GM19043 (cell line): ENCODE measurements around the gene ABCF1.
A peak's percentile ranks its signal among the peaks of the same experiment; 100 is the strongest.

Experiments used
- ATAC-seq: cut with Tn5 transposase; IDR thresholded peaks from one replicate; pipeline ENCODE4 v1.9.1; 2021; ENCODE audit warnings: low read depth; ENCODE audit not compliant: unreplicated experiment

ABCF1 gene

GRCh38 chr6:30617565-30618269 lies 46.5 kb downstream of the ABCF1 start, which contains the start of gene MRPS18B:
Gene MRPS18B (plus strand): TSS chr6:30617840. CDS start chr6:30617866, 26 bp downstream.
- peak; percentile 68 for ATAC-seq

- no peak for ATAC-seq
Measured at GRCh38 chr6:30618270-30618797, 47.1 kb downstream of the ABCF1 start.

DNA sequence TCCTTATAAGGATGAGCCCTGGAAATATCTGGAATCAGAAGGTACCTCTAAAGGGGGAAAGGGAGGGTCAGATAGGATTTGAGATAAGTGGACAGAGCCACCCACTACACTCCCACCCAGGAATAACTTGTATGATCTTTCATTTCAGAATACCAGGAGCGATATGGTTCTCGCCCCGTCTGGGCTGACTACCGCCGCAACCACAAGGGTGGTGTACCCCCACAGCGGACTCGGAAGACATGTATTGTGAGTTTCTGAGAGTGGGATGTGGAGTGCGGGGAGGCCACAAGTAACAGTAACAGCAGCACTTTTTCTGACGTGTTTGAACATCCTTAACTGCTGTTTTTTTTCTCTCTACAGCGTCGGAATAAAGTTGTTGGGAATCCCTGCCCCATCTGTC lies 48.3 kb downstream of the ABCF1 start:
- no peak for ATAC-seq

DNA sequence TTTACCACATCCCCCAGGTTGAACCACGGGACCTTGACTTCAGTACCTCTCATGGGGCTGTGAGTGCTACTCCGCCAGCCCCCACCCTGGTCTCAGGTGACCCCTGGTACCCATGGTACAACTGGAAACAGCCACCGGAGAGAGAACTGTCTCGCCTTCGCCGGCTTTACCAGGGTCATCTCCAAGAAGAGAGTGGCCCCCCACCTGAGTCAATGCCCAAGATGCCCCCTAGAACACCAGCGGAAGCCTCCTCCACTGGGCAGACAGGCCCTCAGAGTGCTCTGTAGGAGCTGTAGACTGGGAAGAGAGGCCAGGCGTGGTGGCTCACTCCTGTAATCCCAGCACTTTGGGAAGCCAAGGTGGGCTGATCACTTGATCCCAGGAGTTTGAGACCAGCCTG lies 54.3 kb downstream of the ABCF1 start:
- ATAC-seq = no peak

DNA sequence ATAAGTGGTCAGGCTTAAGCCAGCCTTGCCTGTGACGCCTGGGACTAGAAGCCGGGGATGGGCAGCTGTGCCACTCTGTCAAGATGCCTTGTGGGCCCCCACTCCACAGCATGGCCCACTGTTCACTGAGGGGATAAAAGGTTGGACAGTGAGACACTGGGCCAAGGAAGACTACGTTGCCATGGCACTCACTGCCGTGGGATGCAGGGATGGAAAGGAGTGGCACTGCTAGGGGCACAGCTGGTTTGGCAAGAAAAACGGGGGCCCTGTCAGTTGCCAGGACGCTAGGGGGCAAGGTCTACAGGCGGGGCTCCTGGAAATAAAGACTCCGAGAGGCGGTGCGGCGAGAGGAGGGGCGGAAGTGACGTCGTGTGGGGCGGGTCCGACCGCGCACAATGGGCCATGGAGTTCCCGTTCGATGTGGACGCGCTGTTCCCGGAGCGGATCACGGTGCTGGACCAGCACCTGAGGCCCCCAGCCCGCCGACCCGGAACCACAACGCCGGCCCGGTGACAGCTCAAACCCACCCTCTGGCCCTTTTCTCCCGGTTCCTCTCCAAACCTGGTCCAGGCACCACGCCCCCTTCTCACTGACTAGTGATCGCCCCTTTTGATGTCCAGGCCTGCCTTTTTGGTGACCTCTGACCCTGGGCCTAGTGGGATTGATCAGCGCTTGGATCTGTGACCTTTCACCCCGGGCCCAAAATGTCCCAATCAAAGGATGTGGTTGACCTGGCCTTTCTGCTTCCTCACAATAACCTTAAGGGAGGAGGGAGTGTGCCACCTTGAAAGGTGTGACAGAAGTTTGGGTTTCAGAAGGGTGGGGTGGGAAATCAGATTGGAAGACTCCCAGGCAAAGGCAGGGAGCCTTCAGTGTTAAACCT lies 55.5 kb downstream of the ABCF1 start, which contains the start of gene ATAT1:
TSS of gene ATAT1 (plus strand) at position 391 of the 883 bp plus-strand sequence.
- ATAC-seq = peak; percentile 74

GRCh38 chr6:30635834-30636233 lies 64.6 kb downstream of the ABCF1 start:
- ATAC-seq = no peak

DNA sequence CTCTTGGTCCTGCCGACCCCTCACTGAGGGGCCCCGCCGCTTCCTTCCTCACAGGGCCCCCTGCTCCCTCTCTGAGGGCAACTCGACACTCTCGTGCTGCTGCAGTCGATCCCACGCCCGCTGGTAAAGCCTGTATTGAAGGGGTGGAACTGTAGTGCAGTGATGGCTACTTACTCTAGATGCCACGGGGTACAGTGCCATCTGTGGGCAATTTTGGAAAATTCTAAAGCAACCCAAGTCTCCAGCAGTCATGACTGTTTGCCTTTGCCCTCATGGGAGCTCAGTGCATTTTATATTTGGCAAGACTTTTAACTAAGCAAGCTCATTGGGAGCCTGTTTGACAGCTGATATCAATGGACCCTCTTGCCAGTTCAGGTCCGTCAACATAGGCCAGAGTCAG lies 69.2 kb downstream of the ABCF1 start:
- ATAC-seq = no peak

DNA sequence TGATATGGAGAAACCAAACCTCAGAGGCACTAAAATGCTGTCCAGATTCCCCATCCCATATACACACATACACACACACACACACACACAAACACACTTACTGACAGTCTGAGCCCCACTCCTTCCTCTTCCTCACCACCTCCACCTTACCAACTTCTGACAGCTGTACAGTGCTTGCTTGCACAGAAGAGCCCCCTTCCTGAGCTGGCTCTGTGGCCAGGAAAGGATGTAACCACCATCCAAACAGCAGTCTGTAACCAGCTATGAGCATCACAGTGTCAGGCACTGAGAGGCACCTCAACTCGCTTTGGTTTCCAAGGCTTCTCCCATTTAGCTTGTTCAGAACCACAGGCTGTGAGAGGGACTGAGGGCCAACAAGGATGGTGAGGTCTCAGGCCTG lies 69.8 kb downstream of the ABCF1 start:
- ATAC-seq = no peak
